Kidney (tissue), 14 donors: ENCODE data around the gene HAL. TPM values are rescaled to one million over a fixed set of nuclear protein-coding genes. Genes with fewer than 3 reads are reported as not detected.

Experiments
- DNase-seq, 5 donors: peaks; one replicate each; pipeline ENCODE4 v3.0.0-alpha.2; 2013 to 2020
- FAIRE-seq: peaks from 2 replicates; lab custom pipeline; 2012; peaks lifted over from hg19 to GRCh38; lab: Jason Lieb, UNC
- H3K27ac ChIP-seq, 2 donors: one replicate each; pipeline ENCODE4 v1.7.0; 2013; ENCODE audit warnings: low read depth in 2 of 2, low read length in 2 of 2, inconsistent platforms in 1 of 2
- H3K27me3 ChIP-seq: one replicate; pipeline ENCODE4 v1.7.1; 2013; ENCODE audit warnings: low read length, inconsistent platforms; ENCODE audit not compliant: control insufficient read depth, insufficient read depth
- H3K36me3 ChIP-seq, 3 donors: one replicate each; pipeline versions ENCODE4 v1.7.0 to v1.7.1; 2013; ENCODE audit warnings: low read length in 3 of 3, control low read depth in 1 of 3, inconsistent platforms in 1 of 3; ENCODE audit not compliant: insufficient read depth in 3 of 3, control insufficient read depth in 2 of 3
- H3K4me1 ChIP-seq, 3 donors: one replicate each; pipeline versions ENCODE4 v1.7.0 to v1.7.1; 2013; ENCODE audit warnings: low read length in 3 of 3, inconsistent platforms in 1 of 3, low read depth in 1 of 3; ENCODE audit not compliant: control insufficient read depth in 2 of 3, insufficient read depth in 2 of 3
- H3K4me3 ChIP-seq, 3 donors: one replicate each; pipeline versions ENCODE4 v1.7.0 to v1.8.1; 2013; ENCODE audit warnings: low read length in 3 of 3, control low read depth in 1 of 3, inconsistent platforms in 1 of 3
- H3K9ac ChIP-seq, 3 donors: one replicate each; pipeline versions ENCODE4 v1.7.0 to v1.7.1; 2013; ENCODE audit warnings: low read length in 3 of 3, control low read depth in 1 of 3, inconsistent platforms in 1 of 3
- H3K9me3 ChIP-seq, 3 donors: one replicate each; pipeline versions ENCODE4 v1.7.0 to v1.7.1; 2013; ENCODE audit warnings: low read length in 3 of 3, control low read depth in 1 of 3, inconsistent platforms in 1 of 3; ENCODE audit not compliant: control insufficient read depth in 2 of 3, insufficient read depth in 1 of 3
- intact Hi-C: fragments of 100-400 bp; cut with DNase I; formaldehyde crosslinking; loops from one replicate; pipeline ENCODE4 v1.11.1; 2022
- polyA plus RNA-seq: library from polyadenylated mRNA; stranded (reverse); fragments of 350-450 nt; fragmentation: Illumina TruSeq; extraction: RNeasy Lipid Tissue Mini Kit (QIAGEN cat#74804); gene quantifications from one replicate; pipeline ENCODE4 v1.2.3, GENCODE V29; 2014; ENCODE audit warnings: low read depth, low replicate concordance; ENCODE audit not compliant: insufficient read depth
- total RNA-seq: library from RNA; stranded (reverse); fragmentation: NEBNext Ultra II Directional; extraction: Animal tissue kit (Norgen Biotek cat#: 25700); gene quantifications from one replicate; pipeline ENCODE4 v1.2.1, GENCODE V29; 2021
- TF ChIP-seq, protein P1 (sequence below): IDR thresholded peaks from 3 replicates; pipeline ENCODE4 v1.5.1; 2012; ENCODE audit warnings: mild to moderate bottlenecking, moderate library complexity, borderline replicate concordance; ENCODE audit not compliant: insufficient read depth; ENCODE audit errors: extremely low read depth
- donor health status: control.
- donor health status: control.
- donor health status: control.
- donor health status: control.
- donor health status: control.
- donor health status: DM: yes; HTN: yes; CAD: no.
- donor health status: Normal renal cell carcinoma (clear cell type).

The HAL gene
- total and polyA plus RNA-seq, 2 donors from 2014 or later = 0.88 TPM; not detected in 1

DNA sequence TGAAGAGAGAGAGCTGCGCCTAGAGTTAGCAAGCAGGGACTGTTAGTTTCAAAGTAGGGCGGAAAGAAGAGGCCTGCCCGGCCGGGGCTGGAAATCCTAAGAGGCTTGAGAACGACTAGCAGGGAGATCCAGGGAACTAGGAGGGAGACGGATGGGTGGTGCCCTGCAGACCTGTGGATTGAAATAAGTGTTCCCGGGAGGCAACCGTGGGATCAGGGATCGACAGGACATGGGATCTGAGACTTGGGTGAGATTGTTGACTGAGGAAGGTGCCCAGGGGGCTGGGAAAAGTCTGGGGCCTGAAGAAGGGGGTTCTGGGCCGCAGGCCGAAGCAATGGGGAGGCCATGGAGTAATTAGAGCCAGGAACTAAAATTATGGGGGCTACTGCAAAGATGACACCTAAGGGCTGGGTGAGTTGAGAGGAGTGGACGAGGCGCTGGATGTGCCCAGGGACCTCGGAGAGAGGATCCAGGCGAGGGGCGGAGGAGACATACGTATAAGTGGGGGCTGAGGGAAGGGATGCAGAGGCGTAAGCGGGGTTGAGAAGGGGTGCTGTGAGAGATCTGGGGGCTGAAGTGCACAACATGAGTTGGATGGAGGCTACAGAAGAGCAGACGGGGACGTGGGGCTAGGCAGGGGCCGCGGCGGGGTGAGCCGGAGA is 38.6 kb upstream of the HAL start:
- Histone ChIP-seq H3K4me1 (peaks cover 4 to 10% (median 6%) of the 10 kb centered on the region in 3 donors), H3K9ac (peak overlapping the region; percentile 88 to 100 (median 93)), H3K27ac (peak overlapping the region; percentile 85 to 90), H3K36me3 (no peaks in the 10 kb centered on the region), H3K9me3 (no peaks in the 10 kb centered on the region), H3K4me3 (peak overlapping the region; percentile 99 to 100 (median 100)), H3K27me3 (no peaks in the 10 kb centered on the region)
- TF ChIP-seq, protein P1, sequence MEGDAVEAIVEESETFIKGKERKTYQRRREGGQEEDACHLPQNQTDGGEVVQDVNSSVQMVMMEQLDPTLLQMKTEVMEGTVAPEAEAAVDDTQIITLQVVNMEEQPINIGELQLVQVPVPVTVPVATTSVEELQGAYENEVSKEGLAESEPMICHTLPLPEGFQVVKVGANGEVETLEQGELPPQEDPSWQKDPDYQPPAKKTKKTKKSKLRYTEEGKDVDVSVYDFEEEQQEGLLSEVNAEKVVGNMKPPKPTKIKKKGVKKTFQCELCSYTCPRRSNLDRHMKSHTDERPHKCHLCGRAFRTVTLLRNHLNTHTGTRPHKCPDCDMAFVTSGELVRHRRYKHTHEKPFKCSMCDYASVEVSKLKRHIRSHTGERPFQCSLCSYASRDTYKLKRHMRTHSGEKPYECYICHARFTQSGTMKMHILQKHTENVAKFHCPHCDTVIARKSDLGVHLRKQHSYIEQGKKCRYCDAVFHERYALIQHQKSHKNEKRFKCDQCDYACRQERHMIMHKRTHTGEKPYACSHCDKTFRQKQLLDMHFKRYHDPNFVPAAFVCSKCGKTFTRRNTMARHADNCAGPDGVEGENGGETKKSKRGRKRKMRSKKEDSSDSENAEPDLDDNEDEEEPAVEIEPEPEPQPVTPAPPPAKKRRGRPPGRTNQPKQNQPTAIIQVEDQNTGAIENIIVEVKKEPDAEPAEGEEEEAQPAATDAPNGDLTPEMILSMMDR = no peak
- intact Hi-C loops = no loop called here
- FAIRE-seq = no peak
- peak in 4 of 5 donors; percentile 40 to 68 (median 64) for DNase-seq

DNA sequence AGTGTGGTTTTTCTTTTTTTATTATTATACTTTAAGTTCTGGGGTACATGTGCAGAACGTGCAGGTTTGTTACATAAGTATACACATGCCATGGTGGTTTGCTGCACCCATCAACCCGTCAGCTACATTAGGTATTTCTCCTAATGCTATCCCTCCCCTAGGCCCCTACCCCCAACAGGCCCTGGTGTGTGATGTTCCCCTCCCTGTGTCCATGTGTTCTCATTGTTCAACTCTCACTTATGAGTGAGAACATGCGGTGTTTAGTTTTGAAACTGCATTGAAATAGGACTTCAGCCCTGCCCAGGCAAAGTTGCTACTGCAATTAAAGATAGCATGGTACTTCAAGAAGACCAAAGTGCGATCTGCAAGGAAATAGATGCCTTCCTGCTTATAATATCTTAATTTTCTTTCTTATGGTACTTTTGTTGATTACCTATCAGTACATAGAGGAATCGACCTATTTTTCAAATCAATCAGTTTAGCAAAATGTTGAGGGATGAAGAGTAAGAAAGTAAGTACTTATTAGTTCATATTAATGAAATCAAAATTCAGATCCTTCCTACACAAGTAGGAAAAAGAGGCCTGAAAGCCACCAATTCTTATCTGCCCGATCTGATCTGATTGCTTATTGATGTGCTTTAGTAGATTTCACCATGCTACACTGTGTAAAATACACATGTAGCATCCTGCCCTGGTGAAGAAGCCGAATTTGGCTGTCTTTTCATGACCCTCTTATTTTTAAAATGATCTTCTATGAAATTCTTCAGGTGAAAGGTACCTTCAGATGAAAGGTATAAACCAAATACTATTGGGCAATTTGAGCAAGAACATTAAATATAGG is 37.6 kb upstream of the HAL start:
- TF ChIP-seq, protein P1 = no peak
- peak overlapping the region; percentile 22 to 100 (median 99) for H3K4me3 ChIP-seq
- H3K27me3 ChIP-seq = no peaks in the 10 kb centered on the region
- intact Hi-C loops = no loop called here
- no peak overlapping the region for H3K27ac ChIP-seq
- DNase-seq (no peak), FAIRE-seq (no peak)
- H3K36me3 ChIP-seq = no peaks in the 10 kb centered on the region
- H3K4me1 ChIP-seq = peaks cover 4 to 10% (median 6%) of the 10 kb centered on the region in 3 donors
- no peaks in the 10 kb centered on the region for H3K9me3 ChIP-seq
- H3K9ac ChIP-seq = peak overlapping the region in 2 of 3 donors; percentile 10 to 93

DNA sequence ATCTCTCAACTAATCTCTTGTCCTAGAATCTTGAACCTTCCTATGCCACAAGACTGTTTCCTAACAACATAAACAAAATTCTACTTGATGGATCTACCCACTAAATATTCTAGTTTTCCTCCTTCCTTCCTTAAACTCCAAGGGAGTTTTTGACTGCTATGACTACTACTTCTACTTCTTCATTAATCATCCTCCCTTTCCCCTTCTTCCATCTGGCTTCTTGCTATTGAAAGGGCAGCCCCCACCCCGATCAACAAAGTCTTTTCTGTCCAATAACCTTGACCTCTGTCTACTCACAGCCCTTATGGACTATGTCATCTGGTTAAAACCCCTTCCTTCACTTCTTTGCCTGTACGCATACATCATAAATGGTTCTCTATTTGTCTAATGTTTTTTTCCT is 33.7 kb upstream of the HAL start:
- Histone ChIP-seq H3K4me1 (peaks cover 4 to 10% (median 6%) of the 10 kb centered on the region in 3 donors), H3K27me3 (no peaks in the 10 kb centered on the region), H3K4me3 (no peak overlapping the region), H3K9ac (no peak overlapping the region), H3K27ac (no peak overlapping the region), H3K9me3 (no peaks in the 10 kb centered on the region), H3K36me3 (peaks cover 0 to 12% (median 3%) of the 10 kb centered on the region in 3 donors)
- FAIRE-seq (no peak), DNase-seq (no peak)
- TF ChIP-seq, protein P1 = no peak
- intact Hi-C loops = no loop called here
